HG03457 (cell line): Measurements from ENCODE around the gene SRMS.
"Not testable (repeated sequence)": the region's sequence is repeated elsewhere in the genome, so short reads cannot be mapped to it uniquely, and the experiment has no call there.

Experiments used
- ATAC-seq: cut with Tn5 transposase; IDR thresholded peaks from one replicate; pipeline ENCODE4 v1.9.1; 2021; ENCODE audit warnings: moderate number of reproducible peaks; ENCODE audit not compliant: unreplicated experiment

Gene SRMS

DNA sequence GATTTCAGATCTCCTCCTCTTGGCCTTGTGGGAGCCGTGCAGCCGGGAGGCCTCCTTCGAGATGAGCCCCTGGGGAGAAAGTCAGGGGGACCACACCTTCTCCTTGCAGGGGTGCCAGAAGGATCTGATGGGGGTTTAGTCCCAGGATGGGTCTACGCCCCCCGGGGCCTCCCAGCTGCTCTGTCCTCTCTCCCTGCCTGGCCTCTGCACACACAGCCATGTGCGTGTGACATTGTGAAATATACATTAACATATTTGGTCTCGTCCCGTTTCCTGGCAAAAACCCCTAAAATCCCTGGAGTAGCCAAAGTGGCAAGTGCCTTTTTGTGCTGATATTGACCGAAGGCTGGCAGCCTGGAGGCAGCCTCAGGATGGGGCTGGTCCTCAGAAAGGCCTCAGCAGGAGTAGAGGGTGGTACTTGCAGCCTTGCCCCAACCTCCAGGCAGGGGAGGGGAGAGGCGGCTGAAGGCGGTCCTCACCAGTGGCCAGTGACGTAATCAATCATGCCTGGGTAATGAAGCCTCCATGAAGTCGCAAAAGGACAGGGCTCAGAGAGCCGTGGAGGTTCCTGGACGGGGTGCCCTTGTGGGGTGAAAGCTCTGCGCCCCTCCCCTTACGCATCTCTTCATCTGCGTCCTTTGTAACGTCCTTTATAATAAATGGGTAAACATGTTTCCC lies 31.6 kb upstream of the SRMS start:
- ATAC-seq: no peak

DNA sequence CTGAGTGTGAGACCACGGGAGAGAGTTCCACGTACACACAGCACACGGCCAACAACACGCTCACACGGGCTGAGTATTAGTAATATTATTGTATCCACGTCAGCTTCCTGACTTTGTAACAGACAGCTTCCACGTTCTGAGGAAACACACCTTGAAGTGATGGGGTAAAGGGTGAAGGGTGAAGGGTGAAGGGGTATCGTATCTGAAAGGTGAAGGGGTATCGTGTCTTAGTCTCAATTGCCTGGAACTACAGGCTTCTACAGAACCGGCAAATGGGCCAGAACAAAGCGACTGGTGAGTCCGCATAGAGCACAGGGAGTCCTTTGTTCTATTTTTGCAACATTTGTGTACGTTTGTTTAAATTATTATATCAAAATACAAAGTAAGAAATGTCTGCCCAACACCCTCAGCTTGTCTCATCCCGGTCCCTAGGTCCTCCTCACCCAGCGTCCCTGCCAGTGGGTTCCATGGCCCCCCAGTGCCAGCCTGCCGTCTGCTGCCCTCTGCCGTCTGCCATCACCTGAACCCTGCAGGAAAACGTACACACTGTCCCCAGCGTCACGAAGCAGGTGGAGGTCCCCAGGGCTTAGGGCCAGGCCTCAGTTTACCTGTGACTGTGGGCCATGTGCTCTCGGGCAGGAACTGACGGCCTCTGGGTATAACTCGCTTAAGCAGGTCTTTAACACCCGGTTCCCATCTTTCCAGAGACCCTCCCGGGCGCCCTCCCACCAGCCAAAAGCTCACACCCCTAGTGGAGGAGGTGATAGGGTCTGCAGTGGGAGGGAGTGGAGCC lies 30.9 kb upstream of the SRMS start:
- ATAC-seq: no peak

DNA sequence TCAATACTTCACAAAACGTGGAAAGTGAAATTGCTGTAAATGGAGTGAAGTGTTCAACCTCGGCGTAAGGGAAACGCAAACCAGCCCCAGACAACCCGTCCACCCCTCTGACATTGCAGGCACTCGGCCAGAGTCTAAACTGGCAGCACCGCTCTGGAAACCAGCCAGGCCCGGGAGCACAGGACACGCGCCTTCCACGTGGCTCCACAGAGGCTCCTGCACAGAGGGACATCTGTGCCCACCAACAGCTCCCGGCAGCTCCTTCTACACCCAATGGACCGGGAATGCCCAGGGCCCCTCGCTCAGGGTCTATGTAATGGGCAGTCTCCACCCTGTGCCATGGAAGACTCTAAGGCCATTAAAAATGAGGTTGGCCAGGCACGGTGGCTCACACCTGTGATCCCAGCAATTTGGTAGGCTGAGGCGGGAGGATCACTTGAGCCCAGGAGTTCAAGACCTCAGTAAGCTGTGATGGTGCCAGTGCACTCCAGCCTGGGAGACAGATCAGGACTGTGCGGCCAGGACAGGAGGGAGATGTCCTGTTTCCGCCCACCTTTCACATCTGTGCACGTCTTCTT lies 29.9 kb upstream of the SRMS start:
- ATAC-seq: no peak

DNA sequence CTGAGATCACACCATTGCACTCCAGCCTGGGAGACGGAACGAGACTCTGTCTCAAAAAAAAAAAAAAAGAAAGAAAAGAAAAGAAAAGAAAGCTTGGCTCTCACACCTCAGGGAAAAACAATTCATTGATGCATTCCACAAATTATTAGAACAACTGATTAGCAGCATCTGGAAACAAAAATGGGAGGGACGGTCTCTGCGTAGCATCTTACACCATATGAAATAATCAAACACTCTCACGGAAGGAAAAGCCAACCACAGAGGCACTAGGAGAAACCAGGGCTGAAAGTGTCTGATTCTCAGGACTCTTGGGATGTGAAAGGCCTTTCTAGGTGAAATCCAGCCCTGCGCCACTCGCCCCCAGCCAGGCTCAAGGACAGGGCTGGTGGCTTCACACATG lies 28.8 kb upstream of the SRMS start:
- ATAC-seq: no peak

DNA sequence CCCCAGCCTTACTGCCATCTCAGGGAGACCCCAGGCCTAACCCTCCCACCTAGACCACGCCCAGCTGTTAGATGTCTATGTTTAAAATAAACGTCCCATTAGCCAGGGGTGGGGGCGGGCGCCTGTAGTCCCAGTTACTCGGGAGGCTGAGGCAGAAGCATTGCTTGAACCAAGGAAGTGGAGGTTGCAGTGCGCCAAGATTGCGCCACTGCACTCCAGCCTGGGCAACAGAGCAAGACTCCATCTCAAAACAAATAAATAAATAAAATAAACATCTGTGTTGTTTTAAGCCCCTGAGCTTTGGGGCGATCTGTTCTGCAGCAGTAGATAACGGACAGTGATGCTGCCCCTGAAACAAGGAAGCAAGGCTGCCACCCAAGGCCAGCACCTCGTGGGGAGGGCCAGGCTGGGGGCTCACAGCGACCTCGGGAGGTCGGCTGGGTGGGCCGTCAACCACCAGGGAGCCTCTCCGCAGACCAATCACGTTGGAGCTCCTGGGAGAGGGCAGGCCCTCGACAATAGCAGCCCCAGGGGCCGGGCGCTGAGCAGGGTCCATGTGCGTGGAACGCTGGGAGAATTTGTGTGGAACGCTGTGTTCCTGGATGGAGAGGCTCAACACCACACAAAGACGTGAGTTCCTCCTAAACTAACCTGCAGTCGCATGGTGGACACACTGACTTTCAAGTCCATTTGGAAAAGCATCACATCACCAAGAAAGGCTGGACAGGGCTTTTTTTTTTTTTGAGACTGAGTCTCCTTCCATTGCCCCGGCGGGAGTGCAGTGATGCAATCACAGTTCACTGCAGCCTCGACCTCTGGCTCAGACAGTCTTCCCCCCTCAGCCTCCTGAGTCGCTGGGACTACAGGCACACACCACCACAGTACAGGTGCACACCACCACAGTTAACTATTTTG lies 27.5 kb upstream of the SRMS start:
- ATAC-seq: no peak

DNA sequence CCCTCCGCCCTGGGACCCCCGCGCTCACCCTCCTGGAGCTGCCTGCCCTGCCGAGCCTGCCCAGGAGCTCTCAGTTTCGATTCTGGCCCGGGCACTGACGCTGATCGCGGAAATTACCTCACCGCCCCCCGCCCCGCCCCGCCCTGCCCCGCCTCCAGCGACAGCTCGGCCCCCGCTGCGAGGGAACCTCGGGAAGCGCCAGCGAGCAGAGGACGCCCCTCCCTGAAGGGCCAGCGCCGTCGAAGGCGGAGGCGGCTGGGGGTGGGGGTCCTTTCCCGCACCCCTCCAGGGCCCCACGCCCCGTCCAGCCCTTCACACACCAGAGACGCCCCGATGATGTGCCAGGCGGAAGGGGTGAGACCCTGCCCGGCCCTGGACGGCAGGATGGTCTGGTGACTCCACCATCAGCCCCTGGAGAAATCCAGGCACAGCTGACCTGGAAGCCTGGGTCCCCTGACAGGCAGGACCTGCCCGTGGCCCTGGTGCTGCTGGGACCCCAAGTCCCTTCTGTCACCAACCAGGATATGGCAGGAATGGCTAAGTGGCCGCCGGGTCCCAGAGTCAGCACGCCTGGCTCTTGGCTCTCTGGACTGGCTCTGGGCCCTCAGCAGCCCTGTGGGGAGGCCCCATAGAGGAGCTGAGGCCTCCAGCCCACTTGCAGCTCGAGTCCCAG lies 26.7 kb upstream of the SRMS start, which contains the start of gene HELZ2:
Gene HELZ2 (minus strand): TSS at position 84 of the 673 bp plus-strand sequence. CDS start 1,854 bp downstream, outside the sequence.
- ATAC-seq: no peak

DNA sequence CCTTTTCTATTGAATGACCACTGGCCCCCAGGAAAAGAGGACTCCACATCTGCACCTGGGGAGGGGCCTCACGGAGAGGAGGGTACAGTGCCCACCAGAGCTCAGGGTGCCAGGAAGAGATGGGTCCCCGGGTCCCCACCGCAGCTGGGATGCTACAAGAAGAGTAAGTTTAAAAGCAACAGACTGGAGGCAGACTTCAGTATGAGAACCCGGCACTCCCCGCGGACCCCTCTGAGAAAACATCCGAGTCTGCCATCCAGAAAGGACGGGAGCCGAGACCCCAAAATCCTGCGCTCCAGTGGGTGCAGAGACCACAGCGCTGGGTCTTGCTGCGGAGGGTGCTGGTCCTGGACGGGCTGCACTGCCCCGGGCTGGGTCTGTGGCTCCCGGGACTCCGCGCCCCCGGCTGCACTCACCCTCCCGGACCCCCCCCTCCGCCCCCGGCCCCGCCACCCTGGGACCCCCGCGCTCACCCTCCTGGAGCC lies 26.1 kb upstream of the SRMS start:
- ATAC-seq: no peak

DNA sequence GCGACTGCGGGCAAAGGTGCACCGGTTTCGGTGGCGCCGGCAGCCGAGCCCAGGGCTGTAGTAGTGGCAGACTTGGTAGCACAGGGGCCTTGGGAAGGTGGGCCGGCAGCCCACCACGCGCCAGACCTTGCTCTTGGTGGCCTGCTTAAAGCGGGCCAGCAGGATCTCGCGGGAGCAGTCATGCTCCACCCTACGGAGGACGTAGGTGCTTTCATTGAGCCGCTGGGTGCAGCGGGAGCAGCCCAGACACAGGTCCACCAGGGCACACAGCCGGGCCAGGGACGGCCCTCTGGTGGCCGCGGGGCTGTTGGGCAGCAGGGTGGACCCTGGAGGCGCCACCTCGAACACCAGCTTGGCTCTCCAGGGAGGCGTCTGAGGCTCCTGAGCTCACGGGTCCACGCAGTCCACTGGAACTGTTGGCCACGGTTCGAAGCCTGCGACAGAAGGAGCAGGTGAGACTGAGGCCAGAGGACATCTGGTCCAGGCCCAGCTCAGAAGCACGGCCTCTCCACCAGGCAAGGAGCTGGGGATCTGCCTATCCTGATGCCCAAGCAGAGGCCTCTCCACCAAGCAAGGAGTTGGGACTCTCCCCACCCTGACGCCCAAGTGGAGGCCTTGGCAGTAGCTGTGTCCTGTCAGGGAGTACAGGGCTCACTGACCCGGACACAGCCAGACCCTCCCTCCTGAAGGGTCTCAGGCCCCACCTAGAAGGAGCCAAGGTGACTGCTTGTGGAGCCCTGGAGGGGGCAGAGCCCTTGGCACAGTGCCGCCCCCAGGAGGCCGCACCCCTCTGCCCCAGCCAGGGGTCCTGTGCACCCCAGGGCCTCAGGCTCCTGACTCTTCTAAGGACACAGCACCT lies 25.5 kb upstream of the SRMS start:
- ATAC-seq: no peak

DNA sequence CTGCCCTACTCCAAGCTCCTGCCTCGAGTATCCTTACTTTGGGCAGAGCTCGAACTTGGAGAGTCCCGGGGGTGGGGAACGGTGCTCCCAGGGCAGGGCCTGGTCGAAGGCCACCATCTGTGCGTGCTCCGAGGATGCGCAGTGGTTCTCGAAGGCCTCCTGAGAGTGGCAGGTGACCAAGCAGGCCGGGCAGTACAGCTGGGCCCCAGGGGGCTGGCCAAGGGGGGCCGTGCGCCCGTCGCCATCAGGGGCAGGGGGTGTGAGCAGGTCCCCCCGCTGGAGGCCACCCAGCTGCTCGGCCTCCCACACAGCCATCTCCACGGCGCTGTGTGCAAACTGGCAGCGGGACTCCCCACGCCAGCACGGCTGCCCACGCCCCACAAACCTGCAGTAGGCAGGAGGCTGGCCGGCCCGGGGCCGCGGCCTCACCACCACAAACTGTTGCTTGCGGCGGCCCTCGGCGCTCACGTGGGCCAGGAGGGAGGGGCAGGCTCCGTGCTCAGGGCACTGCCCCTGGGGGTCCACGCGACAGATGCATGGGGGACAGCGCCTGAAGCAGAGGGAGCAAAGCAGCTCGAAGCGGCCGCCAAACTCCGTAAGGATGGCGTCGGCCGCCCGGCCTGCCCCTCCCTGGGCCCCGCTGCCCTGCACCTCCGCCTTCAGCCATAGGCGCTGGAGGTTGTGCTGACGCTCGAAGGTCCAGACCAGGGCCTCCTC lies 24.7 kb upstream of the SRMS start:
- ATAC-seq: no peak

DNA sequence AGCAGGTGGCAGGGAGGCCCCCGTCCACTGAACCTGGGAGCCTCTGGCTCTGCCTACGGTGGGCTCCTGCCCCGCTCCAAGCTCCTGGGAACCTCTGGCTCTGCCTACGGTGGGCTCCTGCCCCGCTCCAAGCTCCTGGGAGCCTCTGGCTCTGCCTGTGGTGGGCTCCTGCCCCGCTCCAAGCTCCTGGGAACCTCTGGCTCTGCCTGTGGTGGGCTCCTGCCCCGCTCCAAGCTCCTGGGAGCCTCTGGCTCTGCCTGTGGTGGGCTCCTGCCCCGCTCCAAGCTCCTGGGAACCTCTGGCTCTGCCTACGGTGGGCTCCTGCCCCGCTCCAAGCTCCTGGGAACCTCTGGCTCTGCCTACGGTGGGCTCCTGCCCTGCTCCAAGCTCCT lies 23.5 kb upstream of the SRMS start:
- ATAC-seq: not testable (repeated sequence)

DNA sequence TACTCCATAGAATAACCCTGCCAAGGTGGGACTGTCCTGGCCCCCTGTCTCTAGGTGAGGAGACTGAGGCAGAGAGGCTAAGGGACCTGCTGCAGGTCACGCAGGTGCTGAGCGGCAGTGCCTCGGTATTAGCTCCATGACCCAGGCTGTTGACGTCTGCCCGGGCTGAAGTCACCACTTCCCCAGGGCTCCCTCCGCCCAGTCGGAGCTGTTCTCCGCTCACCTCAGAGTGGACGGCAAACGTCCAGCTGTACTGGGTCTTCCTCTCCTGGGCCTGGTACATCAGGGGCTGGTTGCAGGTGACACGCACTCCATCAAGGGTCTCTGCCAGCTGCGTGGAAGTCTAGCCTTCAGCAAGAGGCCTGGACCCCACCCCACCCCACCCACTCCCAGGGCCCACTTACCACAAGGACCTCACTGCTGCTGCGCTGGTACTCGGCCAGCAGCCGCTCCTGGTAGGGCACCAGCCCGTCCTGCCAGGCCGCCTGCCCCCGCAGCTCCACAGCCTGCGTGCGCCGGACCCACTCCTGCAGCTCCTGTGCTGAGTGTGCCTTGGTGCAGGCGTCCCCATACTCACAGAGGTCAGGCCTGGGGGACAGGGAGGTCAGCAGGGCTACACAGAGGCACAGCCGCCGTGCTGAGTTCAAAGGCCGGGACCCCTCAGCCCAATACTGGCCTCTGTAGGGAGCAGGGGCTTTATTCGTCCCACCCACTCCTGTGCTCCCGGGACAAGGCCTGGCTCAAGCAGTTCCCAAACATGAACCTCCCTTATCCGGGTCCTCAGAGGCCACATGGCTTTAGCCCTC lies 22.9 kb upstream of the SRMS start:
- no peak for ATAC-seq

DNA sequence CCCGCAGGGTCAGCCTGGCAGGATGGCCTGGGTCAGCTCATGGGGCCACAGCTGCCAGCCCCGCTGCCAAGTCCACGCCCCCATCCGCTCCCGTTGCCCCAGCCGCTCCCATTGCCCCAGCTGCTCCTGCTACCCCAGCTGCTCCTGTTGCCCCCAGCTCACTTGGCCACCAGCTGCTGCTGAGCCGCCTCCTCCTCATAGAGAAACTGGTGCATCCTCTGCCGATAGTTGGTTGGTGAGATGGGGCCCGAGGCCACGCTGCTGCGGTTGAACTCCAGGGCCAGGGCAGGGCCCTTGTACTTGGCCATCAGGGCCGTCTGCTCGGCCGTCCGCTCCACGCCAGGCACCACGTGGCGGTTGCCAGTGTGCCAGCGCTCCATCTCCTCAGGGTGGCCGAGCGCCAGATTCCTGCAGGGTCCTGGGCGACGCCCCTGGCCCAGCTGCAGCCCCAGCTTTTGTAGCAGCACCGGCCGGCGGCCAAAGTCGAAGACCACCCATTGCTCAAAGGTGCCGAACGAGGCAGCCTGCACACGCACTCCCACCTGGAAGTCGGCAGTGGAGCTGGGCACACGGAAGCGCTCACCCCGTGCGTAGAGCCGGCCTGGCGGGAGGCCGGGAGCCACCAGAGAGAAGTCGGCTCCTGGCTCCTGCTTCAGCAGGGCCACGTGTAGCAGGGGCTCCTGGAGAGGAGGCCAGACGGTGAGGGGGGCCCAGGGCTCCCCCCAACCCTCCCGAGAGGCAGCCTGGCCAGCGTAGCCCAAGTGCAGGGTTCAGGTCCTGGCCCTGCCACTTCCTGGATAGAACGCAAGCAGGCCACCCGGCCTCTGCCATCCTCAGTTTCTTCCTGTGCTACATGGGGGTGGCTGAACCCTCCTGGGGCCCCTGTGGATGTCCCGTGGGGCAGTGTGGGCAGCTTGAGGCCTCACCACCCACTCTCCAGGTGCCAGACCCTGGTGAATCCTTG lies 21.7 kb upstream of the SRMS start:
- ATAC-seq: no peak

DNA sequence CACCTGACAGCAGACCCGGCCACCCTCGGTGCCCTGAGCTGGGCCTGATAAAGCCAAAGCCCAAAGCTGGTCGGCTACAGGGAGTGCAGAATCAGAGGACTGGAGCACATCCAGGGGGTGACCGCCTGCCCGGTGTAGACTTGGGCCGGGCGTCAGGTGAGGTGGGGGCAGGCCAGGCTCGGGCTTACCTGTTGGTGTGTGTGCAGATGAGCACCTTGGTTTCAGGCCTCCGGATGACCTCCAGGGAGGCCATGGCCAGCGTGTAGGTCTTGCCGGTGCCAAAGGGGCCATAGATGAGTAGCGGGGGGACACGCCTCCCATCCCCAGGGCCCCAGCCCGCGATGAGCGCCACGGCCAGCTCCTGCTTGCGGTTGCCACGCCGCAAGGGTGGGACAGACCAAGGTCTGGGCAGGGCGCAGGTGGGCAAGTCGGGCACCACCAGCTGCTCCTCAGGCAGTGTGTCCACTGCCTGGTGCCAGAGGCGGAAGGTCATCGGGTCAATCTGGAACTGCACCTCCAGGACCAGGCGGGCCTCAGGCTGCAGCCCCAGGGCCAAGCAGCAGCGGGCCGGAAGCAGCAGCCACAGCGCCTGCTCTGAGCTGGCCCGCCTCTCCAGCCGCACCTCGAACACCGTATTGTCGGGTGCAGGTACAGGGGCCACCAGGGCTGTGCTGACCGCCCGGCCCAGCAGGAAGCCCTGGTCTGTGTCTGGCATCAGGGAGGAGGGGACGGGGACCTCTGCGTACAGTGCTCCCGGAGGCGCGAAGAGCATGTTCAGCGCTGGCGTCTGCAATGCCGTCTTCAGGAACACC lies 20.8 kb upstream of the SRMS start:
- no peak for ATAC-seq

DNA sequence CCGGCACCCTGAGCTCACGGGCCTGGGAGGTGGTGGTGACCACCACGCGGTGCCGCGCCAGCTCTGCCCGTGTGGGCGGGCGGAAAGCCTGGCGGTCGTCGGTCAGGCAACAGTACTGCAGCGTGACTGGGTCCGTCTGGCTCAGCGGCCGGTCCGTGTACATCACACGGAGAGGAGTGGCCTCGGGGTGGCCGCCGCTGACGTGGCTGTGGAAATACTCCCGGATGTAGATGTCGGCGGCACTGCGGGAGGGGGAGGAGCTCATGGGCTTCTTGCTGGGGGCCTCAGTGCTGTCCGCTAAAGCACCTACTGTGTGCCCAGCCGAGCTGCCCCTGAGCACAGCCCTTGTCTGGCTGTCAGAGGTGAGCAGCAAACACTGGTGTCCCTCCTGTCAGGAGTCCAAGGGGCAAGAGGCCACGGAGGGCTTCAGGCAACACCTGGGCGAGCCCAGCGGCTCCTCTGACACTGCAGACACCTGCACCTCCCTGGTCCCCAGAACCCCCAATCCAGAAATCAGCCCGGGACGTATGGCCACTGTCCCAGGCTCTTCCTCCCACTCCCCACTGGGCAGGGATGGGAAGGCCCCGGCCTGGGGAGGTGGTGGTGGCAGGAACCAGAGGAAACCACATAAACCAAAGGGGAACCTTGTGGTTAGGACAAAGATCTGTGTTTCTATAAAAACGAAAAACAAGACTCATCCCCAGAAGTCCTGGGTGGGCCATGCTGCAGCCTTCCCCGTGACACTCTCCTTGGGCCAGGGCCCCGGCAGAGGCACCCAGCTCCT lies 20.0 kb upstream of the SRMS start:
- ATAC-seq: peak; percentile 48

DNA sequence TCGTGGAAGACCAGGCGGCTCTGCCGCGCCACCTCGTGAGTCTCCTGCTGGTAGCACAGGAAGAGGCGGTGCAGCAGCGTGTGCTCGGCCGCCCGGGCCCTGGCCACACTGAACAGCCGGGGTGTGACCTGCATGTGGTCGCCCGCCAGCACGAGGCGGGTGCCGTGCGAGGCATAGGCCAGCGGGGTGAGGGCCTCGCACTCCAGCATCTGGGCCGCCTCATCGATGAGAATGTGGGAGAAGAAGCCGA lies 19.5 kb upstream of the SRMS start:
- no peak for ATAC-seq
